Cortex of kidney (tissue), 1 donor: ENCODE results near the gene SLC28A3.

Source experiments
- DNase-seq: peaks from one replicate; lab custom pipeline; 2025; lab: John Stamatoyannopoulos, UW

Gene SLC28A3

DNA sequence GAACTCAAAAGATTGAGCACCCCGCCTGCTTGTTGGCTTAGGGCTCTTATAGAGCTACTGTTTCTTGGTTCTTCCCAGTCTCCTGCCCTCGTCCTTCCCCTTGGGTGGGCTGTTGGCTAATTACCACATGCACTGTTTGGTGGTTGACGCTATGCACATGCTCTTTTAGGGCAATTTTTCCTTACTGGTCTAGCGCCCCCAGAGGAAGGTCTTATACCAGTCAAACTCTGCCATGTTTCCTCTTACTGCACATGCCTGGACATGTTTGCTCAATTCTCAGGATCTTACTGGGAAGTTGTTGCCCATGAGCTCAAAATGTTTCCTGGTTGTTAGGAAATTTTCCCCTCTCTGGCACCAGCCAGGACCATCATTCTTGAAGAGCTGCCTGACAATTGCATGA lies 101.9 kb downstream of the SLC28A3 start:
- DNase-seq, result no peak

DNA sequence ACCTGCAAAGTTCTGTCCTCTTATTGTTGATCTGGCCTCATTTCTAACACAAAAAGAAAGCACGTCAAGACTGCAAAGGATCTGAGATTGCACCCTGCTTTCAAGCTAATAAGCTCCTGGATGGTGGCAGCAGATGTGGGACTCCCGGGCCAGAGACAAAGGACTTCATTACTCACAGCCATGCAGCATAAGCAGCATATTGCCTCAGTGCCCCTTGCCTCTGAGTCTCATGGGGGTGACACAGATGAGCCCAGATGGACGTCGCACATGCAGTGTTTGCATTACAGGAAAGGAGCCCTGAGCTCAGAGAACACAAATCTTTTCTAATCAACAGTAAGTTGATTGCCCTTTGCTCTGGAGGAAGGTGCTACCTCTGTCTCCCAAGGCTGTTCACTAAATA lies 105.0 kb downstream of the SLC28A3 start:
- DNase-seq, result no peak

DNA sequence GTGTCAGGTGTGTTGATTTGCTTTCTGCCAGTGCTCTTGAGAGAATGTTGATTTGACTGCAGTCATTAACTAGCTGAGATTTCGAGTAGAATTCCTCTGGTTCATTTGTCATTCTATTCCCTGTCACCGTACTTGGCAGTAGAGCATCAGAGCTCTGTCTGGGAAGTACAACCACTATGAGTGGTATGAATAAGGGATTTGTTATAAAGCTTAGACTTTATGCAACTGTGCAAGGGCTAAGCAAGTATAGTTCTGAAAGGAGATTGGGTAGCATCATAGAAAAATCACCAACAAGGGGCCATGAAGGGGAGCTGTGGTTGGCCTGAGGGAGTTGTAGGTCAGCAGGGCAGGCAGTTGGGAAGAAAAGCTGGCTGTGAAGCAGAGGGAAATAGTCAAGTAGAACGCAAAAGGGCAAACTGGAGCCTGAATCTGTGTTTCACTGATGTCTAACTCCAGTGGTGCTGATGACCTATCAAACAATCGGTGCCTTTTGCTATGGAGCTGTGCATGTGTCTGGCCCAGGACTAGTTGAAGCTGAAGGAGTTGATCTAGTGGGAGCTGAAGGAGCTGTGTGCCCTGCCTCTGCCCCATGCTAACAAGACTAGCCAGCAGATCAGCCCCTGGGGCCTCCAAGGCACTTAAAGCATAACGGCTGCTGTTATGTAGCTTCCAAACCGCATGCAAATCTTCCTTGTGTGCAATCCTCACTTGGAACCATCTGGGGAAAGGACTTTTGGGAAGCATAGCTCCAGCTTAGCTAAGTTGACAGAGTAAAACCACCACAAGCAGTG lies 110.0 kb downstream of the SLC28A3 start:
- DNase-seq, result no peak

DNA sequence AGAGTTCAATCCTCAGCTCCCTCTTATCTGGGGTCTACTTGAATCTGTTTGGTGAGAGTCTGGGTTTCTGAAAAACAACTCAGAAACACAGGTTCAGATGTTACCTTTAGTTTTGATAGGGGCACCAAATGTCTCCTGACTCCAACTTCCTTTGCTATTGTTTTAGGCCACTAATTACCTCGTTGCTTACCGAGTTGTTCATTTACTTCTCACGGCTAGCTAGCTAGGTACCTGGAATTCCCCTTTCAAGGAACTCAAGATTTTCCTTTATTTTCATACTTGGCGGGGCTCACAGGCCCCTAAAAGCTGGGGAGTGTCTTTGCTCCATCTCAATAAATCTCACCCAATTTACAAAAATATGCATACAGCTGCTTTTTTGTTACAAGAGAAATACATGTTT lies 111.4 kb downstream of the SLC28A3 start:
- DNase-seq, result no peak

DNA sequence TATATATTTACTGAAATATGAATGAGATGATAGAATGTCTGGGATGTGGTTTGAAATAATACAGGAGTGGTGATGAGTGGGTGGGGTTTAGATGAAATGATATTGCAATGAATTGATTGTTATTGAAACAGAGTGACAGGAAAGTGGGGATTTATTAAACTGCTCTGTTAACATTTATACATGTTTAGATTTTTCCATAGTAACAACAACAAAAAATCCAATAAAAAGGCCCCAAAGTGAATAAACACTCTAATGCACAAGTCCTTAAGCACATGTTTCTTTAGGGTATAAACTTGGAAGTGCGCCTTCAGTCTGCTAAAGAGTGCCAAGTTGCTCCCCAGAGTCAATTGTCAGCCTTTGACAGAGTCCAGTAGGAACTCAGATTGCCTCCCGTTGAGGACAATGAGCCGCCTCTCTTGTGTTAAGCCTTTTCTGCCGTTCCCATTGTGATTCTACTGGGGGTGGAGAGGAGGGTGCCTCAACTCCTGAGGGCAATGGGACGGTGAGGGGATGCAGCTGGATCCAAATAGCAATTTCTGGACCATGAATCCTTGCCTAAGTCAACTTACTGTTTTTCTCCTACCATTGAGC lies 112.3 kb downstream of the SLC28A3 start:
- no peak for DNase-seq

DNA sequence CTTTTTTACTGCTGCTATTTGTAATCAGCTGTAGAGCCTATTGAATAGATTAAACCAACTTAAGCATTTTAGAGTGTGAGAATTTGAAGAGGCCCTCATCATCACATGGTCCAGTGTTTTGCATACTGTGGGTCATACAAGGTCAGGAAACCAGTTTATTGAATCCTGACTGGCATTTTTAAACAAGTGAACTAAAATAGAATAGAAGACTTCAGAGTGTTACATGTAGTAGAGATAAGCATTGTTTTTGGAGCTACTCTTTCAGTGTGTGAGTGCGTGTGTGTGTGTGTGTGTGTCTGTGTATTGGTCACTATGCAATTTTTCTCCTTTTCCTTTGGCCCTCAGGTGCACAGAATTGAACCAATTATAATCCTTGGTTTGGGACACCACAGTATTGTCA lies 114.4 kb downstream of the SLC28A3 start:
- no peak for DNase-seq
